Mesenteric fat pad (tissue), 1 donor: Measurements from ENCODE around the gene TMEM138. TPM values are rescaled to one million over a fixed set of nuclear protein-coding genes. Genes with fewer than 3 reads are reported as not detected.
A peak's percentile ranks its signal among the peaks of the same experiment; 100 is the strongest.

Source experiments
- DNase-seq: peaks from one replicate; pipeline ENCODE4 v3.0.0-alpha.2; 2020; ENCODE audit warnings: low spot score
- long read RNA-seq: library from polyadenylated mRNA; unstranded; transcript quantifications from one replicate; pipeline ENCODE4 v2.0.0, GENCODE V29; 2020
- total RNA-seq: library from RNA; stranded (reverse); fragmentation: NEBNext Ultra II Directional; extraction: Animal tissue kit (Norgen Biotek cat#: 25700); gene quantifications from one replicate; pipeline ENCODE4 v1.2.1, GENCODE V29; 2021
- donor health status: DM: yes; HTN: yes; CAD: no.

TMEM138 gene
- 68.2 TPM for total RNA-seq
- long read RNA-seq, transcript TMEM138-201 (5 exons, 1,848 nt) = major isoform, 69 of 110 reads
- long read RNA-seq, transcript TMEM138-205 (4 exons, 1,134 nt) = minor isoform, 6 of 110 reads
- long read RNA-seq, partial matches to known transcripts = 2 of 110 reads
- long read RNA-seq, other reads (novel, unspliced or antisense) = 28 of 110 reads

DNA sequence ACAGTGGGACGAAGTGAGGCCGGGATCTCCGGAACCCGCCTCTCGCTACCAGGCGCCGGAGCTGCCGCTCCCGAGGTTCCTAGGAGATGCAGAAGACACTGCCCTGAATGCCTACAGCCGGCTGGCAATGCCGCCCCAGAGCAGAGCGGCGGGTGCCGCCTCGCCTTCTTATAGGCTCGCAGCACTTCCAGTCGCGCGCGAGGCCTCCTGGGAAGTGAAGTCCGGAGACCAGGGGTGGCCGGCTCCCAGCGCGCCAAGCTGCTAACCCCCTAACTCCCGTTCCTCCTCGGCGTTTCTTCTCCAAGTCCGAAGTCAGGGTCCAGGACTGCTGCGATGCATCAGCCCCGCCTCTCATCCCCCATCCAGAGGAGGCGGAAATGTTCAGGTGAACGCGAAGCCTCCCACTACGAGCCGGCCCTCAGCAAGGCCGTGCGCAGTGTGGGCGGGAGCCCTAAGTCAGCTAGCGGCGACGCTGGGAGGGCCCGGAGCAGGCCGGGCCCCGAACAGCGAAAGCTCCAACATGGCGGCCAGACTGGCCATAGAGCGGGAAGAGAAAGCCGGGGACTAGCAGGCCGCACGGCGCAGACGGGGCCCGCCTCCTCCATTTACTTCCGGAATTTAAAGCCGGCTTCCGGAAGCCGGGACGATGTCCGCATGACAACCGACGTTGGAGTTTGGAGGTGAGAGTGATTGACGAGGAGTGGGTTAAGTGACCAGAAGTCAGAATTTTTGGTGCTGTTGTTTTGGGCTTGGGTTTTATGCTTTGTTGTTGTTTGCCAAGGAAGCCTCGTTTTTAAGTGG lies at the start of gene TMEM138, which contains the start of gene CYB561A3:
Gene TMEM138 (plus strand): TSS at position 634 of the 801 bp plus-strand sequence. CDS start 2,017 bp downstream, outside the sequence.
Gene CYB561A3 (minus strand): TSS at position 142 of the 801 bp plus-strand sequence. CDS start 5,169 bp downstream, outside the sequence.
- peak; percentile 97 for DNase-seq

DNA sequence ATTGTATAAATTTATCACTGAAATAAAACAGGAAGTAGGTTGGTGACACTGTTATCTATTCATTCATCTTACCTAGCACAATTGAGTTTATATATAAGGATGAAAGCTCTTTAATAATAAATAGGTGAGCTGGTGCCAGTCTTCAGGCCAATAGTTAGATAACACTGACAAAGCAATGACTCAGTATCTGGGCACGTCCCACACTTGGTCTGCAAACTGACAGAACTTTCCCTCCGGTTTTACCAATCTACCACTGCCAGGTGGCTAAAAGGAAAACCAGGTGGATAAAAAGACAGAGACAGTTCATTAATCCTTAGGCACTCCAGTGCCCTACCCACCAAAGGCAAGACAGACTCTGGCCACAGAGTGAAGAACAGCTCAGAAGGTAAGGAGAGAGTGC lies 46.9 kb upstream of the TMEM138 start:
- DNase-seq = no peak

DNA sequence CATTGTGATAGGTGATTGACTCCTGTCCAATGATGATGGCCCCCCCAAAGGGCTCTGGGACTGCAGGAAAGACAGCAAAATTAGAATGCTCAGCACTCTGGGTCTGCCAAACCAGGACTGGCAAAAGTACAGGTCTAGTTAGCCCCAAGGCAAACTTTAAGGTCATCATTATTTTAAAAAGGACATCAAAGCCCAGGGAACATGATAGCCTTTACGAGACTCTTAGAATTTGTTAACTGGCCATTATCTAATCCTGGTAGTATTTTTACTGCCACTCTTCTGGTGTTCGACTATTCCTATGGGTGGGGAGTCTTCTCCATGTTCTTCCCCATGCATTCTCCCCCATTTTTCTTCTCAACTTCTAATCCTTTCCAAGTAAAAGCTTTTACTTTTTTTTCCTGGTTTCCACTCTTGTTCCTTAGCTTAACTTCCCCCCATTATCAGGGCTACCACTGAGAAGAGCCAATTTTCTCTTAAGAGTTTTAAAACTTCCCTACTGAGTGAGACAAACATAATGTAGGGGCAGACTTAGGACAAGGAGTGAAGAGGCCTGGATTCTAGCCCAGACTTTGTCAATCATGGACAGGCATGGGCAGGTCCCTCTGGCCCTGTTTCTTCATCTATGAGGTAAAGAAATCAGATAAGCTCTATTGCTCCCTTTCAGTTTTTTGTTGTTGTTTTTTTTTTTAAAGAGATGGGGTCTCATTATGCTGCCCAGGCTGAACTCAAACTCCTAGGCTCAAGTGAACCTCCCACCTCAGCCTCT lies 36.3 kb upstream of the TMEM138 start:
- no peak for DNase-seq

DNA sequence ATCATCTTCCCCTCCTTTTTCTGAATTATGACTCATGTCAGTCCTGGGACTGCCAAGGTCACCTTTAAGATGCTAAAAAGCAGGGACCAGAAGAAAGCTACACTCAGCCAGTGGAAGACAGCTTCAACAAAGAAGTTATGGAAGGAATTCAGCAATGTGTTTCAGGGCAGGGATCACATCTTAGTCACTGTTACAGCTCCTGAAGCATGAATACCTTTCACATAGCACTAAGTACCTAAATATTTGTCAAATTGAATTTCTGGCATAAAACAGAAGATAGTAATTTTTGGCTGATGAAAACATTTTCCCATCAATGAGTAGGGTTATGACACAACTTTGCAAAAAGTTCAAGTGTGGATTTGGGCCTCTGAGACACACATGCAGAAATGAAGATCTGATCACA lies 34.5 kb upstream of the TMEM138 start:
- no peak for DNase-seq

DNA sequence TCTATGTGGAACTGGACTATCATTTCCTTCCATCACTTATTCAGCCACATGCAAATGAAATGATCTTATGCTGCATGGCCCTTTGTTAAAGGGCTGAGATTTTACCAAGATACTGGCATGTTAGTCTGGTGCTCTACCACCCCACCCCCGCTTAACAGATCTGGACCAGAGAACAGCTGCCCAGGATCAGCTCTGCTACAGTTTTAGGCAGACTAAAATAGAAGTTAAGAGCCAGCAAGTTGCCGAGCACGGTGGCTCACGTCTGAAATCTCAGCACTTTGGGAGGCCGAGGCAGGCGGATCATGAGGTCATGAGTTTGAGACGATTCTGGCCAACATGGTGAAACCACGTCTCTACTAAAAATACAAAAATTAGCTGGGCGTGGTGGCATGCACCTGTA lies 33.8 kb upstream of the TMEM138 start:
- no peak for DNase-seq

DNA sequence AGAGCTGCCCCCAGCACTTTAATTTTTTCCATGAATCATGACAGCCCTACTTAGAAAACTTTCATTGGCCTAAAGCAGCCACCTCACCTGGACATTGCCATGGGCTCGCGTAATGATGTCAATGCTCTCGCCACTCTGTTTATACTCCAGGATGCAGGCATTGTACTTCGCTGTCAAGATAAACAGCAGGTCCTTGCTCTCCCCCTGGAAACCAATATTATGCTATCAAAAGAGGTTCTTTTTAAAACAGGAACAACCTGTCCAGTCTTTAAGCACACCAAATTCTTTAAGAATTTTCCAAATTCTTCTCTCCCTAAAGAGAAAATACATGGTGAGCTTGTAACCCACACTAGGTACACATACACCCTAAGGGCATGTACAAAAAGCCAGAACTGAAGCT lies 32.3 kb upstream of the TMEM138 start:
- DNase-seq = no peak

DNA sequence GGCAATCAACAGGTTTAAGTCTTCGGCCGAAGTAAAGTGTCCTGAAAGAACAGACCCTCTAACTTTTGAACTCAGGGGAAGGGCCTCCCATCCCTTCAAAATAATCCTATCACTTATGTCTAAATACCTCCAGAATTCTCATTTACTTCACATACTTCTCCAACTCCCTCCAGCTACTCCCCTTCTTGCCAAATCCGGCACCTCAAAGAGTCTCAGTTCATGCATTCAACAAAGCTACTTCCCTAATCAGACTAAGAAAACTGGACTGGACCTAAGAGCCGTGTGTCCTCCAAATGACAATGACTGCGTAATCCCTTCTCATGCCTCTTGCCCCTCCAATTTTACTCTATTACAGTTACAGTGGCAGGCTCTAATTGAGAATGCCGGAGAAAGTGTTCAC lies 30.5 kb upstream of the TMEM138 start:
- no peak for DNase-seq

DNA sequence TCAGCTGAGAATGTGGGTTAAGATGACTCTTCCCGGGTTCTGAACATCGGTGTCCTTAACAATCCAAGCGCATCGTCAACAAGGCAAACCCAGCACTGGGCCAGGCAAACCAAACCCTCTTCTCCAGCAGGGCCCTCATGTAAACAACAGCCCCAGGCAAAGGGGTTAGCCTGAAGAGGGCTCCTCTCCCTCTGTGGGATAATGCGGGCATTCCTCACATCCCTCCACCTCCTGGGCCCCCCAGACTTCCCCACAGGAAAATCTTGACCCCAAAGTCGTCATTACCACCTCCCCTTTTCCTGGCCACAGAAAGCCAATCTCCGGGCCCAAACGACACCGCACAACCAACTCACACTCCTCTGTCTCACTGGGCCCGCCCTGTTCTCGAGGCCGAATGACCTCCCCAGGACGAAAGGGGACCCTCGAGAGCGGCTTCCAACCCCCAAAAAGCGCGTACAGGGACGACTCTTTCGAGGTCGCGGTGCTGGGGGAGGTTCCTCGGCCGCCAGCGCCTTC lies 29.8 kb upstream of the TMEM138 start:
- DNase-seq = no peak

DNA sequence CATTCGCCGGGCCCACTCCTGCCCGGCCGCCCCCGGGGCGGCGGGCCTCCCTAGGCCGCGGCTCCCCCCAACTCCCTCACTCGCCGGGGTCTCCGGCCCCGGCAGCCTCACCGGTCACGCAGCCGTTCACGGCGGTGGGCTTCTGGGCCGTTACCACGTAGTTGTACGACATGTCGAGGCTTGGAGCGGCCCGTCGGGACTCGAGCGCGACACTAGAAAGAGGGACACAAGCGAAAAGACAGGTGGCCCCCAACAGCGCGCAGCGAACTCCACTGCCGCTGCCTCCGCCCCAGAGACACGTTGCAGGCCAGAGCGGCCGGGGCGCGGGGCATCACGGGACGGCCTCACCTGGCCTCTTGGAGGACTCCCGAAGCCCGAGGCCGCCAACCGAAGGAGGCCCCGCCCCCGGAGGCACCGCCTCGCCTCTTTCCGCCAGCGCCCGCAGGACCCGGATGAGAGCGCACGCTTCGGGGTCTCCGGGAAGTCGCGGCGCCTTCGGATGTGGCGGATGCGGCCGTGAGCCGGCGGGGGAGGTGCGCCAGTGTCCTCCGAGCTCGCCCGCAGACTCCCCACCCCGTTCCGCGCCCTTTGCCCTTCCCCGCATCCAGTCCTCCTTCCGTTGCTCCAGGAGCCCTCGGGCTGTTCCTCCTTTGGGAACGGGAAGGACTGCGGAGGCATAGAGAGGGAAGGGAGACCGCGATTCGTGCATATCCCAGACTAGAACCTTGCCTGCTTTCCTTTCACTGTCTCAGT lies 29.2 kb upstream of the TMEM138 start, which contains the start of the genes DDB1 and TKFC:
Gene DDB1 (minus strand): TSS at position 309 of the 753 bp plus-strand sequence. CDS start 137 bp downstream, at position 172.
Gene TKFC (plus strand): TSS at position 432 of the 753 bp plus-strand sequence. CDS start 1,501 bp downstream, outside the sequence.
- peak; percentile 98 for DNase-seq

DNA sequence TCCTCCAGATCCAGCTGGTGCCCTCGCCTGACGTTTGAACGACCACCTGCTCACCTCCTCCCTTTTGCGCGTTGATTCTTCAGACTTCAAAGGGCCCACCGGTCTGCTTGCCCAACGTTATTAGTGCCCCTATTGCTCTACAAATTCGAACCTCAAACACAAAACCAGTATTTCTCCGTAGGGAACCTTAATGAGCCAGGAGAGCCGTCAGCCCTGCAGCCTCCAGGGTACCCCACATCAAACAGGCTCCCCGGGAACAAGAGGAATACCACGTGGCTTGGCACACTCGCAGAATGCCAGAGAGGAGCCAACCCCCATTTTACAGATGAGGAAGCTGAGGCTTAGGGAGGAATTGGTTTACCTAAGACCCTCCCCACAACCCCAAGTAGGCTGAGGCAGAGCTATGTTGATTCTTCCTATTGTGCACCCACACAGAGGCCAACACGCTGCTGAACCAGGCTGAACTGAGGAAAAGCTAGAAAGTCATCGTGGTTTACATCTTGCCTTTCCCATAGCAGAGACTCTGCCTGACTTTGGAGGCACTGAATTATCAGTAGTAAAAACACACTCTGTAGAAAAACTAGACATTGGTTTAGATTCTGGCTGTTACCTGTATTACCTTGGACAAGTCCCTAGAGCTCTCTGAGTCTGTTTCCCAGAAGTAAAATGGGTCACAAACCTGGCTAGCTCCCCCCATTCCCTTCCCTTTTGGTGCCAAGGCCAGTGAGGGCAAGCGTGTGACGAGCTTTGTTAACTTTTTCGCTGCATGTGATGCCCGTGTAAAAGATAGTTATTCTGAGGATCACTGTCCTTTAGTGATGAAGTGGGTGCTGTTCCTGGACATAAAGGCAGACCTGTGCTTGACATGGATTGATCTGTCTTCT lies 28.4 kb upstream of the TMEM138 start:
- DNase-seq = no peak

DNA sequence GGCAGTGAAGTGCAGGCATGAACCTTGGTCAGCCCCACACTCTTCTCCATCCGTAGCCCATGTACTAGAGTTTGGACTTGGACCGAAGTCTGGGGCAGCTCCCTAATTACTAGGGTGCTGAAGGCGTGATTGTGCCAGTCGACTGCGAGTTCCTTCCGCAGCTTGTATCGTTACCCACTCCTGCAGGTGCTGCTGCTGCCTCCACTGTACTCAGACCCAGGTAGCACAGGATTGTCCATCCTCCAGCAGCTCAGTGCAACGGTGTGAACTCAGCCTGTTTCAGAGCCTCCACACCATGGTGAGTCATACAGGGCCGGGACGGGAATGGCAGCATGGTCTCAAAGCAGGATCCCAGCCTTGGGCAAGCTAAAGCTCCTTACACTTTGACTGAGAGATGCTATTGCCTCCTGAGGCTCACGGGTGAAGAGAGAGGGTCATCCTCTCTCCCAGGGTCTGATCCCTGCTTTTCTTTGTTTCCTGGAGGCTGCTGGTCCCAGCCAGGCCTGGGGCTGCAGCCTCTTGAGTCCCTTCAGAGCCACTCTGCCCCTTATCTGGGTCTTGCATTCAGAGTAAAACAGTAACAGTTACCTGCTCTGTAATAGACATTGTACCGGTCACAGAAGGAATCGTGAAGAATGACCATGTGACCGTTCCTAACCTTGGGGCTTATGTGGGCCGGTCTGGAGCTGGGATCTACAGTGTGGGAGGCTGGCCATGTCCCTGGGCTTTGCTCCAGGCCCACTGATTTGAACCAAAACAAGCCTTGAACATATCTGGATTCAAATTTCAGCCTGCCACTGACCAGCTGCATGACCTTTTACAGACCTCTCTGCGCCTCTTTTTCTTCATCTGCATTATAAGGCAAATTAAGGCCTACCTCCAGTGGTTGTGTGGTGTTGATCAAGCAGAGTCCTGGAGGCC lies 27.5 kb upstream of the TMEM138 start:
- DNase-seq = no peak

DNA sequence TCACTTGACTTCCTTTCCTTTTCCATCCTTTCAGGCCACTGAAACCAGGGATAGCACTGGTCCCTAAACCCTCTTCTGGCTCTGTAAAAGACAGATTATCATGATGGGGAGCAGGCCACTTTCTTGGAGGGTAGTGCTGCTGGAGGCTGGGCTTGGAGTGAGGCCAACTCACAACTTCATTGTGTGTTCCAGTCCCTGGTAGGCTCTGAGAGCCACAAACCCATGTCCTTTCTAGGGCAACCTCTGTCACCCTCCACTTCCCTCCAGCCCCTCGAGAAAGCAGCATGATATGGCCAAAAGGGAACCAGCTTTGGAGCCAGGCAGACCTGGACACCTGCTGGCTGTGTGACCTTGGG lies 26.8 kb upstream of the TMEM138 start:
- DNase-seq = no peak

DNA sequence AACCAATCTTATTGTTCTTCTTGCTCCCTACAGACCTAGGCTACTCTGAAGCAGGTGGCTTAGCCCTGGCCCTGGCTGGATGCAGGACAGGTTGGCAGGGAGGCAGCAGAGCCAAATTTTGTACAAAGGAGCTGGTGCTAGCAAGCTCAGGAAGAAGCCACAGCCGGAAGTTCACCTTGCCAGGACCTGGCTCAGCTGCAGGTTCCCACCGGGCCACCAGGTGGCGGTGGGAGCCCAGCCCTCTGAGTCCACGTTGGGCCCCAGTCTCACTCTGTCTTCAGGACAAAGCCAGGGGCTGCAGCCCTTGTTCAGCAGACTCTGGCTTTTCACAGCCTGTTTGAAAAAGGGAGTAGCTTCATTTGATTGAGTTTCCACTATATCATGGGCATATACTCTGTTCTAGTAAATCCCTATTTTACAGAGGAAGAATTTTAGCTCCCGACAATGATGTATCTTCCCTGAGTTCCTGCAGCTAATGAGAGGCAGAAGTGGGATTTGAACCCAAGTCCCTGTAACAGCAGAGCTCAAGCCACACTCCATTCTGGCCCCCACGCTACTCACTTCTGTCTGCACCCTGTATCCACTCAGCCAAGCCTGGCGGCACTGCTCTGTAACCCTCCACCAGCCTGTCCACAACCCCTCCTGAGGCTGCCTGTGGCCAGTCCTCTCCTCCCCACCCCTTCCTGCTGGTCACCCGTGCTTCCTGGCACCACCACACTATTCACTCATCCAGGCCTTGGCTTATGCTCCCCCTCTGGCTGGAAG lies 25.8 kb upstream of the TMEM138 start:
- DNase-seq = peak; percentile 93

DNA sequence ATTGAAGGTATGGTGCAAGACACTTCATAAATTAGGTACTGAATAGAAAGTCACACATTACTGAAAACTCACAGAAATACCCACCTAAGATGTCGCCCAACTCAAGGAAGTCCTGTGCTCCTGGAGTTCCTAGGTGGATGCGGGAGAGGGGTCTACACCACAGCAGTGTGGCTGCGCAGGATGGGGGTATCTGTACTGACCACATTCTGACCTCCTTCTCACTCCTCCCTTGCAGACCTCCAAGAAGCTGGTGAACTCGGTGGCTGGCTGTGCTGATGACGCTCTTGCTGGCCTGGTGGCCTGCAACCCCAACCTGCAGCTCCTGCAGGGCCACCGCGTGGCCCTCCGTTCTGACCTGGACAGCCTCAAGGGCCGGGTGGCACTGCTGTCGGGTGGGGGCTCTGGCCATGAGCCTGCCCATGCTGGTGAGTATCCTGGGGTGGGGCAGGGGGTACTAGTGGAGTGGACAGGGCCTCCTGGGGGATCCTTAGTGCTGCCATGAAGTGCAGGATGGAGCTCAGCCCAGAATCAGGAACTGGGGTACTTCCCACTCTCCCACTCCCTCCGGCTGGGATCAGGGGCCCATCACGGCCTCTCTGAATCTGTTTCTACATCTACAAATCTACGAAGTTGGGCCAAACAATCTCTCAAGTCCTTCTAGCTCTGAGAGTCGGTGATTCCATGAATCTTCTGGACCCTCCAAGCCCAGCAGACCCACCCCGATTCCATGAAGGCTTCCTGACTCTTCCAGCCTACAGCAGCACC lies 24.3 kb upstream of the TMEM138 start:
- DNase-seq = no peak

DNA sequence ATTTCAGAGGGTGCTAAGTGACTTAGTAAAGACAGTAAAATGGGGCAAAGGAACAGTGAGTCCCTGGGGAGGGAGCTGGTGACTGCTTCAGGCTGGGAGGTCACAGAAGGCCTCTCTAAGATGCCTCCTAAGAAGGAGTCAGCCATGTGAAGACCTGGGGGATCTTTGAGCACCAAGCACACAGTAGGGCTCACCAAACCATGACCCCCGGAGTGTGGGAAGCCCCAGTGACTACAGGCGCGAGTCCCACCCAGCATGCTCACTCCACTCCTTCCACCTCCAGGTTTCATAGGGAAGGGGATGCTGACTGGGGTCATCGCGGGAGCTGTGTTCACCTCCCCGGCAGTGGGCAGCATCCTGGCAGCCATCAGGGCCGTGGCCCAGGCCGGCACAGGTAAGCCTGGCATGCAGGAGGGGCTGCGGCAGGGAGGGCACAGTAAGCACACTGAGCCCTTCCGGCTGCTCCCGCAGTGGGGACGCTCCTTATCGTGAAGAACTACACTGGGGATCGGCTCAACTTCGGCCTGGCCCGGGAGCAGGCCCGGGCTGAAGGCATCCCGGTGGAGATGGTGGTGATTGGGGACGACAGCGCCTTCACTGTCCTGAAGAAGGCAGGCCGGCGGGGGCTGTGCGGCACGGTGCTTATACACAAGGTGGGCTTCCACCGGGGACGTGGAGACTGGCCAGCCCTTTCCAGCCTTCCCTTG lies 23.2 kb upstream of the TMEM138 start:
- no peak for DNase-seq

DNA sequence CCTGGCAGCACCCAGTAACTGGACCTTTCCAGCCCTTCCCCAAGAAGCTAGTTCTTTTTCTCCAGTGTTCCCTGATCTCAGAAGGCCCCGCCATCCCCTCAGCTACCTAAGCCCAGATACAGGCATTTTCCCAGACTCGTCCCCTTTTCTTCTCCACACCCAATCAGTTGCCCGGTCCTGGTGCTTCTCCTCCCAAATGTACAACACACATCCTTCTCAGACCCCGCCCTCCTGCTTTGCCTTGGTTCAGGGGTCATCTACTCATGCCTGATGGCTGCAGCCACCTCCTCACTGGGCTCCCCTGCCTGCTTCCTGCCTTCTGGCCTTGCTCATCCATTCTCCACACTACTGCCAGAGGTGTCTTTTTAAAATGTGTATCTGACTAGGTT lies 22.7 kb upstream of the TMEM138 start:
- no peak for DNase-seq

DNA sequence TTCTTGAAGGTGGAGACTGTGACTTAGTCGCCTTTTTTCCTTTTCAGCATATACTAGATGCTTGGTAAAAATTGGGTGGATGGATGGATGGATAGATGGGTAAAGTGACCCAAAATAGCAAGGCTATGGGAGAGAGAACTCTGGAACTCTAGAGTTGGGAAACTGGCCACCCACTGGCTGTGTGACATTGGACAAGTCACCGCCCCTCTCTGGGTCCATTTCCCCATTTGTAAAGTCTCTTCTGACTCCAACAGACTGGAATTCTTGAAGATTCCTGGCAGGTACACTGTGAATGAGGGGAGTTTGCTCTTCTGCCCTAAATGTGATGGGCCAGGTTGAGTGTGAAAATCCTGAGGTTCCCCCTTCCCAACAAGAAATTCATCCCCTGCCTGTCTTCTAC lies 21.2 kb upstream of the TMEM138 start:
- no peak for DNase-seq
